Keratinocyte (primary cell): ENCODE measurements around the gene VARS1. TPM values are rescaled to one million over a fixed set of nuclear protein-coding genes. Genes with fewer than 3 reads are reported as not detected.
"Not testable (repeated sequence)": the region's sequence is repeated elsewhere in the genome, so short reads cannot be mapped to it uniquely, and the experiment has no call there.

ENCODE experiments used
- DNase-seq: peaks from one replicate; pipeline ENCODE4 v3.0.0-alpha.2; 2011; ENCODE audit warnings: low read depth, missing footprints, low spot score
- FAIRE-seq: peaks from 2 replicates; lab custom pipeline; 2011; peaks lifted over from hg19 to GRCh38; lab: Jason Lieb, UNC
- H2AFZ ChIP-seq: 2 replicates; pipeline ENCODE4 v1.6.0; 2012; ENCODE audit warnings: low read length, control low read depth, inconsistent platforms; ENCODE audit not compliant: control insufficient read depth
- H3K27ac ChIP-seq: 2 replicates; pipeline ENCODE4 v1.5.1; 2011; ENCODE audit warnings: low read length; ENCODE audit not compliant: control insufficient read depth, insufficient read depth
- H3K27me3 ChIP-seq: 3 replicates; pipeline ENCODE4 v1.6.0; 2011; ENCODE audit warnings: low read length; ENCODE audit not compliant: control insufficient read depth, insufficient read depth; ENCODE audit errors: extremely low read depth
- H3K36me3 ChIP-seq, 2 experiments: 2 replicates in 1 of 2; 3 replicates in 1 of 2; pipeline ENCODE4 v1.5.1; 2011; ENCODE audit warnings: low read length in 2 of 2, mild to moderate bottlenecking in 1 of 2; ENCODE audit not compliant: control insufficient read depth in 2 of 2, insufficient read depth in 2 of 2; ENCODE audit errors: extremely low read depth in 1 of 2
- H3K4me1 ChIP-seq: 3 replicates; pipeline ENCODE4 v1.5.1; 2011; ENCODE audit warnings: low read length; ENCODE audit not compliant: control insufficient read depth, insufficient read depth; ENCODE audit errors: extremely low read depth
- H3K4me2 ChIP-seq: 3 replicates; pipeline ENCODE4 v1.6.0; 2011; ENCODE audit warnings: low read depth, low read length; ENCODE audit not compliant: control insufficient read depth, insufficient read depth; ENCODE audit errors: extremely low read depth
- H3K4me3 ChIP-seq, 3 experiments: fragments of 200-600 bp in 1 of 3; sonication (generic) in 1 of 3; 2 replicates in 2 of 3; 3 replicates in 1 of 3; pipeline ENCODE4 v1.5.1; 2011 to 2016; ENCODE audit warnings: low read length in 3 of 3, mild to moderate bottlenecking in 3 of 3, control low read depth in 2 of 3, inconsistent platforms in 1 of 3, low read depth in 1 of 3, mixed read lengths in 1 of 3, mixed run types in 1 of 3, moderate library complexity in 1 of 3; ENCODE audit not compliant: control insufficient read depth in 2 of 3, insufficient read depth in 2 of 3; ENCODE audit errors: extremely low read depth in 1 of 3
- H3K79me2 ChIP-seq: 2 replicates; pipeline ENCODE4 v1.6.0; 2012; ENCODE audit warnings: low read length; ENCODE audit not compliant: control insufficient read depth, insufficient read depth
- H3K9ac ChIP-seq: 3 replicates; pipeline ENCODE4 v1.6.0; 2011; ENCODE audit warnings: low read length; ENCODE audit not compliant: control insufficient read depth, insufficient read depth; ENCODE audit errors: extremely low read depth
- H3K9me1 ChIP-seq: 3 replicates; pipeline ENCODE4 v1.6.0; 2011; ENCODE audit warnings: low read length; ENCODE audit not compliant: control insufficient read depth, insufficient read depth; ENCODE audit errors: extremely low read depth
- H3K9me3 ChIP-seq: 2 replicates; pipeline ENCODE4 v1.5.1; 2012; ENCODE audit warnings: low read depth, low read length; ENCODE audit not compliant: control insufficient read depth
- H4K20me1 ChIP-seq: 3 replicates; pipeline ENCODE4 v1.6.0; 2011; ENCODE audit warnings: low read length; ENCODE audit not compliant: control insufficient read depth, insufficient read depth; ENCODE audit errors: extremely low read depth
- EZH2 ChIP-seq: IDR thresholded peaks from one replicate; pipeline ENCODE4 v1.6.1; 2012; ENCODE audit warnings: inconsistent platforms, mild to moderate bottlenecking, low read length, moderate library complexity
- dilution Hi-C: fragments of 300-500 bp; cut with MboI; formaldehyde crosslinking; loops from one replicate; pipeline ENCODE4 v1.7.0; 2020; ENCODE audit warnings: low sequenced_read_pairs; ENCODE audit not compliant: extremely low pct_ligation_motif_present
- polyA plus RNA-seq, 5 experiments: library from polyadenylated mRNA; depleted of rRNA in 3 of 5; stranded (reverse) in 3 of 5; stranded (forward) in 1 of 5; unstranded in 1 of 5; fragments of >200 nt; gene quantifications; 1 replicate in 1 of 5; 2 replicates in 3 of 5; 3 replicates in 1 of 5; pipeline versions ENCODE4 v1.2.1 to v1.2.3, GENCODE V29; 2011 to 2012; ENCODE audit warnings: missing spikeins in 2 of 5, low read depth in 1 of 5, low replicate concordance in 1 of 5
- TF ChIP-seq, protein P1 (sequence below), 3 experiments: IDR thresholded peaks in 1 of 3; conservative IDR thresholded peaks in 1 of 3; optimal IDR thresholded peaks in 1 of 3; 2 replicates in 2 of 3; 3 replicates in 1 of 3; pipeline versions ENCODE3 to v1.5.1; 2011; ENCODE audit warnings: low read length in 3 of 3, mild to moderate bottlenecking in 3 of 3, moderate library complexity in 2 of 3, control low read depth in 1 of 3, inconsistent platforms in 1 of 3; ENCODE audit not compliant: insufficient read depth in 2 of 3; ENCODE audit errors: extremely low read depth in 1 of 3

VARS1 gene
- polyA plus RNA-seq, 1 donor (not counting 4 experiments of a cell fraction or from before 2014, with no cell fraction given) = 26.3 TPM

- H3K9me3 ChIP-seq = no peaks in the 10 kb centered on the region
- no peak for TF ChIP-seq EZH2
- TF ChIP-seq, protein P1, sequence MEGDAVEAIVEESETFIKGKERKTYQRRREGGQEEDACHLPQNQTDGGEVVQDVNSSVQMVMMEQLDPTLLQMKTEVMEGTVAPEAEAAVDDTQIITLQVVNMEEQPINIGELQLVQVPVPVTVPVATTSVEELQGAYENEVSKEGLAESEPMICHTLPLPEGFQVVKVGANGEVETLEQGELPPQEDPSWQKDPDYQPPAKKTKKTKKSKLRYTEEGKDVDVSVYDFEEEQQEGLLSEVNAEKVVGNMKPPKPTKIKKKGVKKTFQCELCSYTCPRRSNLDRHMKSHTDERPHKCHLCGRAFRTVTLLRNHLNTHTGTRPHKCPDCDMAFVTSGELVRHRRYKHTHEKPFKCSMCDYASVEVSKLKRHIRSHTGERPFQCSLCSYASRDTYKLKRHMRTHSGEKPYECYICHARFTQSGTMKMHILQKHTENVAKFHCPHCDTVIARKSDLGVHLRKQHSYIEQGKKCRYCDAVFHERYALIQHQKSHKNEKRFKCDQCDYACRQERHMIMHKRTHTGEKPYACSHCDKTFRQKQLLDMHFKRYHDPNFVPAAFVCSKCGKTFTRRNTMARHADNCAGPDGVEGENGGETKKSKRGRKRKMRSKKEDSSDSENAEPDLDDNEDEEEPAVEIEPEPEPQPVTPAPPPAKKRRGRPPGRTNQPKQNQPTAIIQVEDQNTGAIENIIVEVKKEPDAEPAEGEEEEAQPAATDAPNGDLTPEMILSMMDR (optimal IDR thresholded peaks at IDR 0.05 in 1 of 3, IDR thresholded peaks at IDR 0.05 in 1 of 3, conservative IDR thresholded peaks at IDR 0.05 in 1 of 3; ENCODE audit: extremely low read depth in 1 of 3, insufficient read depth in 2 of 3, low read length in 3 of 3) = no peak
- DNase-seq (no peak), FAIRE-seq (no peak)
- dilution Hi-C loops = no loop called here
- no peaks in the 10 kb centered on the region for H4K20me1 ChIP-seq
- no peak overlapping the region for H2AFZ ChIP-seq
- H3K4me1 ChIP-seq = peaks cover 32% of the 10 kb centered on the region
- H3K36me3 ChIP-seq = peaks cover 9 to 26% of the 10 kb centered on the region in 2 experiments
- H3K27me3 ChIP-seq = no peaks in the 10 kb centered on the region
- H3K9me1 ChIP-seq = no peaks in the 10 kb centered on the region
- peak overlapping the region; percentile 72 for H3K4me2 ChIP-seq
- H3K4me3 ChIP-seq = peak overlapping the region; percentile 78 to 90 (median 80)
- H3K9ac ChIP-seq = peak overlapping the region; percentile 98
- H3K79me2 ChIP-seq = peaks cover 35% of the 10 kb centered on the region
- H3K27ac ChIP-seq = peak overlapping the region; percentile 91
Measured at GRCh38 chr6:31794294-31794865, 1.2 kb downstream of the VARS1 start.

- peaks cover 38% of the 10 kb centered on the region for H3K79me2 ChIP-seq
- H3K27me3 ChIP-seq, DNase-seq, H3K9me3 ChIP-seq, dilution Hi-C loops, H3K9me1 ChIP-seq, H2AFZ ChIP-seq, H4K20me1 ChIP-seq, FAIRE-seq: not testable (repeated sequence)
- H3K4me2 ChIP-seq = peak overlapping the region; percentile 72
- H3K4me1 ChIP-seq = peaks cover 32% of the 10 kb centered on the region
- peaks cover 10 to 29% of the 10 kb centered on the region in 2 experiments for H3K36me3 ChIP-seq
- peak overlapping the region; percentile 98 for H3K9ac ChIP-seq
- H3K27ac ChIP-seq = peak overlapping the region; percentile 91
- H3K4me3 ChIP-seq = peak overlapping the region; percentile 78 to 90 (median 80)
Measured at GRCh38 chr6:31793927-31794245, 1.7 kb downstream of the VARS1 start.

DNA sequence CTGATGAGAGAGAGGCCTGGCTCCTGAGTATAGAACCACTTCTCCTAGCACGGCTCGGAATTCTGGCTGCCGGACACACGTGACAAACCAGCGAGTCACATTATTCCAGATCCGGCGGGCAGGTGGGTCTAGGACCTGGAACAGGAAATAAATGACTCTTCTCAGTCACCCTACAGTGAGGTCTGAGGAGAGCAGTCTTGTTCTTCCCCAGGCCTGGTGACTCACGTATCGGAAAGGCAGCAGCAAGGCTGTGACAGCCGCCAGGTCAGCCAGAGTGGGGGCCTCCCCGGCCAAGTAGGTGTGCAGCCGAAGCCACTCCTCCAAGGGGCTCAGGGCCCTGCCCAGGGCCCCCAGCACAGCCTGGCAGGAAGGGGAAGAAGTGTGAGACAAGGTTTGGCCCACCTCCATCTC is 2.8 kb downstream of the VARS1 start:
- Histone ChIP-seq H3K9me1 (no peaks in the 10 kb centered on the region), H3K27me3 (no peaks in the 10 kb centered on the region), H3K36me3 (peaks cover 10 to 29% of the 10 kb centered on the region in 2 experiments), H3K4me1 (peaks cover 32% of the 10 kb centered on the region), H3K79me2 (peaks cover 38% of the 10 kb centered on the region), H3K4me3 (peak overlapping the region; percentile 18 to 39 (median 21)), H3K4me2 (peak overlapping the region; percentile 66), H4K20me1 (no peaks in the 10 kb centered on the region), H3K9me3 (no peaks in the 10 kb centered on the region), H3K9ac (peak overlapping the region; percentile 50), H2AFZ (no peak overlapping the region), H3K27ac (peak overlapping the region; percentile 65)
- DNase-seq = peak; percentile 61
- dilution Hi-C loops = no loop called here
- FAIRE-seq = peak; percentile 65
- TF ChIP-seq EZH2 = no peak
- TF ChIP-seq, protein P1 (optimal IDR thresholded peaks at IDR 0.05 in 1 of 3, IDR thresholded peaks at IDR 0.05 in 1 of 3, conservative IDR thresholded peaks at IDR 0.05 in 1 of 3; ENCODE audit: extremely low read depth in 1 of 3, insufficient read depth in 2 of 3, low read length in 3 of 3) = no peak
